Panc1 (cell line): ENCODE measurements around the gene CNOT3. TPM values are rescaled to one million over a fixed set of nuclear protein-coding genes. Genes with fewer than 3 reads are reported as not detected.

Source experiments
- ATAC-seq: fragments of 200-7000 bp; cut with Tn5 transposase; 2 replicates; pipeline ENCODE4 v1.9.1; 2020; ENCODE audit warnings: mild to moderate bottlenecking, moderate library complexity
- BruUV-seq: library from RNA; stranded (reverse); fragments of 400-500 nt; replicated peaks from 2 replicates; lab custom pipeline; 2021; lab: Mats Ljungman, UMichigan
- CTCF ChIA-PET: fragments of 300-600 bp; sonication (Branson Sonifier 250); formaldehyde crosslinking; loops from one replicate; lab custom pipeline; 2022; ENCODE audit warnings: antibody characterized with exemption; lab: Charles Lee
- POLR2A ChIA-PET: fragments of 300-600 bp; sonication (Branson Sonifier 250); formaldehyde crosslinking; loops from one replicate; lab custom pipeline; 2022; ENCODE audit warnings: antibody characterized with exemption; lab: Charles Lee
- DNase-seq: peaks from one replicate; pipeline ENCODE4 v3.0.0-alpha.2; 2010; ENCODE audit warnings: low read depth, low spot score
- H3K27ac ChIP-seq: 2 replicates; pipeline ENCODE4 v1.5.1; 2011; ENCODE audit warnings: mild to moderate bottlenecking, low read length, inconsistent platforms
- H3K27me3 ChIP-seq: fragments of 200-500 bp; sonication (Bioruptor generic); 2 replicates; pipeline ENCODE4 v1.6.0; 2014; ENCODE audit warnings: low read length, inconsistent platforms; ENCODE audit not compliant: control insufficient read depth, insufficient read depth
- H3K36me3 ChIP-seq: fragments of 200-500 bp; sonication (Bioruptor generic); 2 replicates; pipeline ENCODE4 v1.5.1; 2014; ENCODE audit warnings: inconsistent platforms, mild to moderate bottlenecking, low read length, moderate library complexity; ENCODE audit not compliant: control insufficient read depth, insufficient read depth
- H3K4me1 ChIP-seq: 2 replicates; pipeline ENCODE4 v1.5.1; 2011; ENCODE audit warnings: inconsistent platforms, mild to moderate bottlenecking, low read length, moderate library complexity; ENCODE audit not compliant: control insufficient read depth, insufficient read depth
- H3K4me3 ChIP-seq, 2 experiments: 2 replicates each; pipeline ENCODE4 v1.5.1; 2011 to 2012; ENCODE audit warnings: low read depth in 2 of 2, low read length in 2 of 2, mild to moderate bottlenecking in 2 of 2, inconsistent platforms in 1 of 2, moderate library complexity in 1 of 2
- H3K9me3 ChIP-seq: fragments of 200-500 bp; sonication (Bioruptor generic); 2 replicates; pipeline ENCODE4 v1.5.1; 2014; ENCODE audit warnings: low read depth, mild to moderate bottlenecking, inconsistent platforms, low read length, moderate library complexity; ENCODE audit not compliant: control insufficient read depth, insufficient read depth
- CTCF ChIP-seq: fragments of 450-650 bp; IDR thresholded peaks from 2 replicates; pipeline ENCODE4 v1.5.1; 2017; ENCODE audit warnings: mild to moderate bottlenecking
- POLR2AphosphoS5 ChIP-seq: IDR thresholded peaks from 2 replicates; pipeline ENCODE4 v1.6.1; 2012; ENCODE audit warnings: mild to moderate bottlenecking, low read depth, low read length, moderate library complexity
- SIN3A ChIP-seq: IDR thresholded peaks from 2 replicates; pipeline ENCODE4 v1.6.1; 2012; ENCODE audit warnings: low read depth, mild to moderate bottlenecking, low read length, moderate library complexity, borderline replicate concordance; ENCODE audit not compliant: insufficient read depth
- TCF7L2 ChIP-seq: IDR thresholded peaks from 2 replicates; pipeline ENCODE4 v1.6.1; 2011; ENCODE audit warnings: mild to moderate bottlenecking, low read depth, low read length, inconsistent platforms
- in situ Hi-C: cut with HindIII; loops from 2 replicates; pipeline ENCODE4 v1.10.0; 2016; ENCODE audit warnings: low sequenced_read_pairs, low pct_unique_long_range_greater_than_20kb
- intact Hi-C: fragments of 100-400 bp; cut with micrococcal nuclease; formaldehyde crosslinking; loops from one replicate; pipeline ENCODE4 v1.10.0; 2022; ENCODE audit not compliant: unreplicated experiment
- total RNA-seq: library from RNA; stranded (reverse); gene quantifications from one replicate; pipeline ENCODE4 v1.2.1, GENCODE V29; 2021; ENCODE audit not compliant: unreplicated experiment
- TF ChIP-seq, protein P1 (sequence below), 2 experiments: IDR thresholded peaks; 2 replicates each; pipeline ENCODE4 v1.6.1; 2011 to 2012; ENCODE audit warnings: low read depth in 2 of 2, control low read depth in 1 of 2, low read length in 1 of 2, mild to moderate bottlenecking in 1 of 2, moderate library complexity in 1 of 2; ENCODE audit not compliant: insufficient read depth in 1 of 2

Gene CNOT3
- total RNA-seq, 1 experiment from 2014 or later = 111 TPM

- BruUV-seq = no TSS peak
- in situ Hi-C loops (no loop called here), intact Hi-C loops (no loop called here)
- Histone ChIP-seq H3K4me3 (no peak overlapping the region), H3K4me1 (no peaks in the 10 kb centered on the region), H3K9me3 (no peaks in the 10 kb centered on the region), H3K27ac (no peak overlapping the region), H3K36me3 (peaks cover 17% of the 10 kb centered on the region), H3K27me3 (no peaks in the 10 kb centered on the region)
- ChIA-PET POLR2A (no interaction called here), CTCF (no interaction called here)
- ATAC-seq (no peak), DNase-seq (no peak)
- no peak for TF ChIP-seq TCF7L2
- no peak for TF ChIP-seq POLR2AphosphoS5
- TF ChIP-seq, protein P1, sequence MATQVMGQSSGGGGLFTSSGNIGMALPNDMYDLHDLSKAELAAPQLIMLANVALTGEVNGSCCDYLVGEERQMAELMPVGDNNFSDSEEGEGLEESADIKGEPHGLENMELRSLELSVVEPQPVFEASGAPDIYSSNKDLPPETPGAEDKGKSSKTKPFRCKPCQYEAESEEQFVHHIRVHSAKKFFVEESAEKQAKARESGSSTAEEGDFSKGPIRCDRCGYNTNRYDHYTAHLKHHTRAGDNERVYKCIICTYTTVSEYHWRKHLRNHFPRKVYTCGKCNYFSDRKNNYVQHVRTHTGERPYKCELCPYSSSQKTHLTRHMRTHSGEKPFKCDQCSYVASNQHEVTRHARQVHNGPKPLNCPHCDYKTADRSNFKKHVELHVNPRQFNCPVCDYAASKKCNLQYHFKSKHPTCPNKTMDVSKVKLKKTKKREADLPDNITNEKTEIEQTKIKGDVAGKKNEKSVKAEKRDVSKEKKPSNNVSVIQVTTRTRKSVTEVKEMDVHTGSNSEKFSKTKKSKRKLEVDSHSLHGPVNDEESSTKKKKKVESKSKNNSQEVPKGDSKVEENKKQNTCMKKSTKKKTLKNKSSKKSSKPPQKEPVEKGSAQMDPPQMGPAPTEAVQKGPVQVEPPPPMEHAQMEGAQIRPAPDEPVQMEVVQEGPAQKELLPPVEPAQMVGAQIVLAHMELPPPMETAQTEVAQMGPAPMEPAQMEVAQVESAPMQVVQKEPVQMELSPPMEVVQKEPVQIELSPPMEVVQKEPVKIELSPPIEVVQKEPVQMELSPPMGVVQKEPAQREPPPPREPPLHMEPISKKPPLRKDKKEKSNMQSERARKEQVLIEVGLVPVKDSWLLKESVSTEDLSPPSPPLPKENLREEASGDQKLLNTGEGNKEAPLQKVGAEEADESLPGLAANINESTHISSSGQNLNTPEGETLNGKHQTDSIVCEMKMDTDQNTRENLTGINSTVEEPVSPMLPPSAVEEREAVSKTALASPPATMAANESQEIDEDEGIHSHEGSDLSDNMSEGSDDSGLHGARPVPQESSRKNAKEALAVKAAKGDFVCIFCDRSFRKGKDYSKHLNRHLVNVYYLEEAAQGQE (IDR thresholded peaks at IDR 0.05; ENCODE audit: insufficient read depth in 1 of 2, low read depth in 2 of 2, low read length in 1 of 2) = no peak
- TF ChIP-seq SIN3A = no peak
- TF ChIP-seq CTCF = no peak
Measured at GRCh38 chr19:54128441-54128725, 9.2 kb upstream of the CNOT3 start.

DNA sequence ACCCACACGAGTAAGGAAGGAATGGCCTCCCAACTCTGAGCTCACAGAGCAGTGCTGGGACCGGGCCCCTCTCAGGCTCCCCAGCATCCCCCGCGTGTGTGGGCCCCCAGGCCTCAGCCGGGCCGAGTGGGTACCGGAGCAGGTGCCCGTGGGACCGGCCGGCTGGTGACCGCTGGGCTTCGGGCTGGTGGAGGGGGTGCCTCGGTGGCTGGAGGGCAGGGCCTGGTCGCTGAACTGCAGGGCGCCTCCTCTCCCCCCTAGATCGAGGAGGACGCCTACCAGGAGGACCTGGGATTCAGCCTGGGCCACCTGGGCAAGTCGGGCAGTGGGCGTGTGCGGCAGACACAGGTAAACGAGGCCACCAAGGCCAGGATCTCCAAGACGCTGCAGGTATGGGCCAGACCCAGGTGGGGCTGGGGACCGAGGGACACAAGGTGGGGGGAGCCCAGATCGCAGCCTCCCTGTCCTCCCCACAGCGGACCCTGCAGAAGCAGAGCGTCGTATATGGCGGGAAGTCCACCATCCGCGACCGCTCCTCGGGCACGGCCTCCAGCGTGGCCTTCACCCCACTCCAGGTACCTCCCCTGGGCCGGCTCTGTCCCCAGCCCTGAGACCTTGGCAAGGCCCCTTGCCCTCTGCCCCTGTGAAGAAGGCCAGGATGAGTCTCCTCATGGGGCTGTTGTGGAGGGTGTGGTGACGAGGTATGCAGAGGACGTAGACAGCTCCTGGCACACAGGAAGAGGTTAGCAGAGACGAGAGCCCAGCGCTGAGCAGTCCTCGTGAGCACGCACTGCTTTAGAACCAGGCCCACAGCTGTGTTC is 8.6 kb upstream of the CNOT3 start:
- Histone ChIP-seq H3K36me3 (peaks cover 17% of the 10 kb centered on the region), H3K4me3 (no peak overlapping the region), H3K27ac (no peak overlapping the region), H3K9me3 (no peaks in the 10 kb centered on the region), H3K27me3 (no peaks in the 10 kb centered on the region), H3K4me1 (no peaks in the 10 kb centered on the region)
- DNase-seq (no peak), ATAC-seq (no peak)
- CTCF ChIA-PET = no interaction called here
- POLR2A ChIA-PET = no interaction called here
- intact Hi-C loops = no loop called here
- TF ChIP-seq TCF7L2 = no peak
- TF ChIP-seq CTCF = no peak
- no peak for TF ChIP-seq SIN3A
- TF ChIP-seq, protein P1 (IDR thresholded peaks at IDR 0.05; ENCODE audit: insufficient read depth in 1 of 2, low read depth in 2 of 2, low read length in 1 of 2) = no peak
- TF ChIP-seq POLR2AphosphoS5 = no peak
- in situ Hi-C loops = no loop called here
- BruUV-seq = no TSS peak
